Measurements from ENCODE around the gene PDE11A. TPM values are rescaled to one million over a fixed set of nuclear protein-coding genes. Genes with fewer than 3 reads are reported as not detected.

Gene PDE11A
- total RNA-seq, 4 donors from 2014 or later, result 0.37 to 1.2 (median 1.1) TPM; not detected in 1

DNA sequence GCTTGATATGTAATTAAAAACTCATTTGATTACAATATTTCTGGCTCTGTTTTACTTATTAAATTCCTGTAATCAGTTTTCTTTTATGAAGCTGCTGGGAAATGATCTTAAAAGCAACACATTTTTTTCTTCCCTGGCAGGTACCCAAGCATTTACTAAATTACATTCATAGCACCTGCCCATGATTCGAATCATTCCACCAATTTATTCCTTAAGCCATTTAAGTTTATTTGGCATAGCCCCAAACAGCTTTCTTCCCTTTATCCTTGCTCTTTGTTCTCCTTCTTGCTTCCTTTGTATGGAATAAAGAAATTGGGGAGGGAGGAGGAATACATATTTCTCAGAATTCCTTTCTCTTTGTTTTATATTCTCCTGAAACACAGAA, 438.7 kb downstream of the PDE11A start:
- Histone ChIP-seq H3K27ac (peak overlapping the region in 1 of 4 donors; percentile 37), H3K4me1 (peaks cover 0 to 8% (median 0%) of the 10 kb centered on the region in 4 donors), H3K9me3 (no peaks in the 10 kb centered on the region), H3K4me3 (peak overlapping the region in 1 of 4 donors; percentile 7), H3K27me3 (no peaks in the 10 kb centered on the region), H3K36me3 (no peaks in the 10 kb centered on the region)
- 33 to 44% methylated on average over 1 of the region's 1 CpG for WGBS, 2 donors (ENCODE audit: low coverage in 1 of 2)
- intact Hi-C loops (cut with DNase I; ENCODE audit: low total_unique reads) (no loop called here), in situ Hi-C loops (cut with MboI; ENCODE audit: low pct_ligation_motif_present in 1 of 4, low pct_unique_long_range_greater_than_20kb in 1 of 4, low sequenced_read_pairs in 3 of 4) (no loop called here)
- DNase-seq, result no peak
- TF ChIP-seq POLR2AphosphoS5 (IDR thresholded peaks at IDR 0.05), result no peak
- TF ChIP-seq, protein P1, sequence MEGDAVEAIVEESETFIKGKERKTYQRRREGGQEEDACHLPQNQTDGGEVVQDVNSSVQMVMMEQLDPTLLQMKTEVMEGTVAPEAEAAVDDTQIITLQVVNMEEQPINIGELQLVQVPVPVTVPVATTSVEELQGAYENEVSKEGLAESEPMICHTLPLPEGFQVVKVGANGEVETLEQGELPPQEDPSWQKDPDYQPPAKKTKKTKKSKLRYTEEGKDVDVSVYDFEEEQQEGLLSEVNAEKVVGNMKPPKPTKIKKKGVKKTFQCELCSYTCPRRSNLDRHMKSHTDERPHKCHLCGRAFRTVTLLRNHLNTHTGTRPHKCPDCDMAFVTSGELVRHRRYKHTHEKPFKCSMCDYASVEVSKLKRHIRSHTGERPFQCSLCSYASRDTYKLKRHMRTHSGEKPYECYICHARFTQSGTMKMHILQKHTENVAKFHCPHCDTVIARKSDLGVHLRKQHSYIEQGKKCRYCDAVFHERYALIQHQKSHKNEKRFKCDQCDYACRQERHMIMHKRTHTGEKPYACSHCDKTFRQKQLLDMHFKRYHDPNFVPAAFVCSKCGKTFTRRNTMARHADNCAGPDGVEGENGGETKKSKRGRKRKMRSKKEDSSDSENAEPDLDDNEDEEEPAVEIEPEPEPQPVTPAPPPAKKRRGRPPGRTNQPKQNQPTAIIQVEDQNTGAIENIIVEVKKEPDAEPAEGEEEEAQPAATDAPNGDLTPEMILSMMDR (IDR thresholded peaks at IDR 0.05), result no peak

DNA sequence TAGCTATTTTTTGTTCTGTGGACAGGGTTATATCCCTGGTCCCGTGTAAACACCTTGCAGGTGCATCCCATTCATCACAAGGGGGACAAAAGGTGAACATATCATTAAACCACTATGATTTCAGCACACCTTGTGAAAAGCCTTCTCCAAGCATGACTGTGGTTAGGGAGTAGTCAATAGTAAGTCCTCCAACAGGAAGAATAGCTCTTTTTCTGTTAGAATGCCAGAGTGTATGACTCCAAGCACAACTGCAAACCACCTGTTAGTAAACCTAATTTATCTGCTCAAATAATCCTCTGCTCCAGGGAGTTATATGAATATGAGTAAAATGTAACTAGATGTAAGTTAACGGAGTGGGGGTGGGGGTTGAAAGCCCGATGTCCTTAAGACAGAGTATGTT, 439.5 kb downstream of the PDE11A start:
- Histone ChIP-seq H3K27me3 (no peaks in the 10 kb centered on the region), H3K4me1 (peaks cover 0 to 8% (median 0%) of the 10 kb centered on the region in 4 donors), H3K36me3 (no peaks in the 10 kb centered on the region), H3K4me3 (no peak overlapping the region), H3K27ac (no peak overlapping the region), H3K9me3 (no peaks in the 10 kb centered on the region)
- TF ChIP-seq, protein P1 (IDR thresholded peaks at IDR 0.05), result no peak
- TF ChIP-seq EP300 (IDR thresholded peaks at IDR 0.05; ENCODE audit: low read depth) (no peak), POLR2AphosphoS5 (IDR thresholded peaks at IDR 0.05) (no peak), POLR2A (IDR thresholded peaks at IDR 0.05) (no peak)
- no peak for DNase-seq
- intact Hi-C loops (cut with DNase I; ENCODE audit: low total_unique reads), result no loop called here
- in situ Hi-C loops (cut with MboI; ENCODE audit: low pct_ligation_motif_present in 1 of 4, low pct_unique_long_range_greater_than_20kb in 1 of 4, low sequenced_read_pairs in 3 of 4), result no loop called here
- 36 to 52% methylated on average over 3 of the region's 3 CpGs for WGBS, 2 donors (ENCODE audit: low coverage in 1 of 2)

DNA sequence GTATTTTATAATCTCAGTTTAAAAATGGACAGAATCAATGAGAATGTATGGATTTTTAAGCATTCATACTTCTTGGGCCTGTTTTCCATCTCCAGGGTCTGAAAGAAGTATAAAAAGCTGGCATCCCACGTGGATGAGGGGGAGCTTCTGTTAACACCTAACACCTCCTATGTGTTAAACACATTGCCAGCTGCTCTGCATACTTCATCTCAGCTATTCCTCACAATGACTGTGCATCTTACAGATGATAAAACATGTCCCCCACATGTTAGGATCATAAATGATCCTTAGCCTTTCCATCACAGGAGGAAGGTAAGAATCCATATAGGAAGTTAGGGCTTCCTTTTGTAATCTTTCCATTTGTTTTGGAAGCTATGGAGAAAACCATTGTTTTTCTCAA, 440.9 kb downstream of the PDE11A start:
- WGBS, 2 donors (ENCODE audit: low coverage in 1 of 2), result 79% methylated on average over 1 of the region's 1 CpG; no CpG with 5 or more reads in 1 of the 2 donors
- no peak overlapping the region for H3K27ac ChIP-seq
- no peaks in the 10 kb centered on the region for H3K9me3 ChIP-seq
- no peak for TF ChIP-seq POLR2A (IDR thresholded peaks at IDR 0.05)
- TF ChIP-seq, protein P1 (IDR thresholded peaks at IDR 0.05), result no peak
- no peak for TF ChIP-seq EP300 (IDR thresholded peaks at IDR 0.05; ENCODE audit: low read depth)
- TF ChIP-seq POLR2AphosphoS5 (IDR thresholded peaks at IDR 0.05), result no peak
- no peak overlapping the region for H3K4me3 ChIP-seq
- no peak for DNase-seq
- no peaks in the 10 kb centered on the region for H3K27me3 ChIP-seq
- intact Hi-C loops (cut with DNase I; ENCODE audit: low total_unique reads), result no loop called here
- no peaks in the 10 kb centered on the region for H3K36me3 ChIP-seq
- H3K4me1 ChIP-seq, result peaks cover 0 to 8% (median 0%) of the 10 kb centered on the region in 4 donors
- in situ Hi-C loops (cut with MboI; ENCODE audit: low pct_ligation_motif_present in 1 of 4, low pct_unique_long_range_greater_than_20kb in 1 of 4, low sequenced_read_pairs in 3 of 4), result no loop called here

DNA sequence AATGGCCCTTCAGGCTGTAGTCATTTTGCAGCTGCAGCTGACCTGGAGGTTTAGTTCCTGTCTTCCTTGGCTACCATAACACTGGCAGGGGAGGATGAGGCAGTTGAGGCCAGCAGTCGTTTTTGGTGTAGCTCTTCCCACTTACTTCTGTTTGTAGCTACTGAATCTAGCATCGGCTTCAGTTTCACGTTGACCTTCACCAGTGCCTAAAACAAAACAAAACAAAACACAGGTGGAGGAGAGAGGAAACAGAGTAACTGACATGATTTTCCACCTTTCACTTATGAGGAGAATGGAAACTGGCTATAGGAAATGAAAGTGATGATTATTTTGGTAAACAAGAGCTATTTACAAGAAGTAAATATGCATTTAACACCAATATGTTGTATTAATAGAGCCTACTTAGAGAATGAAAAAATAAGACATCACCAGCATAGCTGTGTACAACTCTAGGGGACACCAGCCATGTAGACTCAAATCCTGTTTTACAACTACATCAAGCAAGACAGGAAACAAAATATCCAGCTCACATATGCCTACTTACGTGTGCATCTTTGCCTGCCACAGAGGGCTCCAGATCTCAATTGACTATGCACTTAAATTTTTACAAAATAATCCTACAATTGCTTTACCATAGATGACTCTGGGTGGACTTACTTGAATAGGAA, 443.1 kb downstream of the PDE11A start:
- Histone ChIP-seq H3K9me3 (no peaks in the 10 kb centered on the region), H3K27ac (no peak overlapping the region), H3K27me3 (no peaks in the 10 kb centered on the region), H3K4me3 (no peak overlapping the region), H3K36me3 (no peaks in the 10 kb centered on the region), H3K4me1 (peaks cover 0 to 11% (median 0%) of the 10 kb centered on the region in 4 donors)
- WGBS, 2 donors (ENCODE audit: low coverage in 1 of 2), result 55 to 71% methylated on average over 2 to 4 of the region's 4 CpGs
- TF ChIP-seq, protein P1 (IDR thresholded peaks at IDR 0.05), result no peak
- TF ChIP-seq POLR2AphosphoS5 (IDR thresholded peaks at IDR 0.05) (no peak), POLR2A (IDR thresholded peaks at IDR 0.05) (no peak)
- intact Hi-C loops (cut with DNase I; ENCODE audit: low total_unique reads), result no loop called here
- in situ Hi-C loops (cut with MboI; ENCODE audit: low pct_ligation_motif_present in 1 of 4, low pct_unique_long_range_greater_than_20kb in 1 of 4, low sequenced_read_pairs in 3 of 4), result no loop called here
- DNase-seq, result no peak

Measured in transverse colon (tissue), 4 donors.